A204.1 (cell line): ENCODE results near the gene WDR43.

ENCODE experiments used
- FAIRE-seq: peaks from 2 replicates; lab custom pipeline; 2012; peaks lifted over from hg19 to GRCh38; lab: Jason Lieb, UNC

Gene WDR43

DNA sequence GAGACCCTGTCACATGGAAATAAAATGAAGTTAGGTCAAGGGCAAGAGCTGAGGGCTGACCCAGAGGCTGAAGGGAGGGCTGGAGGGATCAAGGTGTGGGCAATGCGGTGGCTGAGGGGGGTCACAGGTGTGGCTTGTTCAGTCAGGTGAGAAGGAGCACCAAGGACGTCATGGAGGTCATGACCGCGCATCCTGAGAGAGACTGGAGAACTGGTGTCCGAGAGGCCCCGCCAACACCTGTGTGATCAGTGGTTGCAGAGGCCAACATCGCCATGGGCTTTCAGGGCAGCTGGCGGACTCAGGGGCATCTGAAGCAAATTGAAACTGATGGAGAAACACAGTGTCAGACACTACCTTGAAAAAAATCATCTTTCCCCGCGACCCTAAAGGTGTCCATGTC is 99.6 kb downstream of the WDR43 start:
- no peak for FAIRE-seq

DNA sequence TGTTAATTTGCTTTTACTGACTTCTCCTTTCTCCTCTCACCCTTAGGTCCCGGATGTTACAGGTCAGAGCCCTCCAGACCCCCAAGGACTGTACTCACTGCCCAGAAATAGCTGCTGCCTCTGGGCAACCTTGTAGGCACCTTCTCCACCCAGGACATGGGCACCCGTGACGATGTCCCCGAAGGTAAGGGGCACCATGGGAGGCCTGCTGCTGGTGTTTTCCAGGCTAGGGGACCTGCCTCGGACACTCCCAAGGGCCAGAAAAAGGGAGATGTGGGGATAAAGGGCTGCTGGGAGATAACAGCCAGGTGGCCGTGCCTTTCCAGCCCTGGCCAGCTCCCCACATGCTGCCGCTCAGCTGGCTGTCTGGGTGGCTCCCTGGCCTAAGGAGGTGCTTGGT is 100.2 kb downstream of the WDR43 start:
- FAIRE-seq = no peak

DNA sequence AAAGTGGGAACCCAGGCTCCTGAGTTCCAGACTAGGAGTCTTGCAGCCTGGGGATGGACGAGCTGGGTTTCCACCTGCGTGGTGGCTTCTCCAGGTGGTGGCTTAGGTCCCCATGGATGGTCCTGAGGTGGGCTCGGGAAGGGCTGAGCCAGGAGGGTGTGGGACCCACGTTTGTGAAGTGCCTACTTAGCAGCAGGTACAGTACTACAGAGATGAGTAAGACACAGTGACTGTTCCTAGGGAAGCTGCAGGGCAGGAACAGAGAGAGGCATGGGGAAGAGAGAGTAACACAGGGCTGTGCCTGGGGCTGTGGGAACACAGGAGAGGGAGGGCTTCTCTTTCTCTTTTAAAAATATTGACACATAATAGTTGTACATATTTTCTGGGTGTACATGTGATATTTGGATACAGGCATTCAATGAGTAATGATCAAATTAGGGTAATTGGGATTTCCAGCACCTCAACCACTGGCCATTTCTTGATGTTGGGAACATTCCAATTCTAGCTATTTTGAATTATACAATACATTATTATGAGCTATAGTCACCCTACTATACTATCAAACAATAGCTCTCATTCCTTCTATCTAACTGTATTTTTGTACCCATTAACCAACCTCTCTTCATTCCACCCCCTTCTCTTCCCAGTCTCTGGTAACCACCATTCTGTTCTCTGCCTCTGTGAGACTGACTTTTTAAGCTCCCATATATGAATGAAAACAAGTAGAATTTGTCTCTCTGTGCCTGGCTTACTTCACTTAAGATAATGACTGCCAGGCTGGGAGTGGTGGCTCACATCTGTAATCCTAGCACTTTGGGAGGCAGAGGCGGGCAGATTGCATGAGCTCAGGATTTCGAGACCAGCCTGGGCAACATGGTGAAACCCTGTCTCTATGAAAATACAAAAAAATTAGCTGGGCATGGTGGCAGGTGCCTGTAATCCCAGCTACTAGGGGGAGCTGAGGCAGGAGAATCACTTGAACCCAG is 101.6 kb downstream of the WDR43 start:
- no peak for FAIRE-seq

DNA sequence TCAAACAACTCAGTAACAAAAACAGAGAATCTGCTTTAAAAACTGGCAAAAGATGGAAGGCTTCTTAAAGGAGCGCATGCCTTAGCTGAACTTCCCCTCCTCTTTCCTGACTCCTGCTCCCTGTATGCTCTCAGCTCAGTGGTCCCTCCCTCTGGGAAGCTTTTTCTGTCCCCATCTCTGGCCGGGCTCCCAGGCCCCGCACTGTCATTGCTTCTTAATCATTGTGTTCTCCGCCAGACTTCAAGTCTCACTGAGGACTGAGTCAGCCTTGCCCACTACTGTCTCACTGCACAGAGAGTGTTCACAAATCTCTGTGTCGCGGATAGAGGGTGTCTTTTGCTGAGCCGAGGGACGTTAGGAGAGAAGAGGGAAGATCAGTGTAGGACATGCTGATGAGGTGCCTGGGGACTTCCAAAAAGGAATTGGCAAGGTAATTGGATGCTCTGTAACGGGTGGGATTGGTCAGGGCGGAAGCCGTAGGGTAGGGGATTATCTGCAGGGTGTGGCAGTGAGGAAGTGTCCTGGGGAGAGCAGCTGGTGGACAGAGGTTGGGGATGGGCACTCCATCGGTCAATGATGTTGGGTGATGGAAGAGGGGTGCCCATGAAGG is 102.9 kb downstream of the WDR43 start:
- no peak for FAIRE-seq
